Mucosa of descending colon (tissue), 3 donors: ENCODE data around the gene ZNF276. TPM values are rescaled to one million over a fixed set of nuclear protein-coding genes. Genes with fewer than 3 reads are reported as not detected.

Experiments used
- ATAC-seq: fragments of 200-7000 bp; cut with Tn5 transposase; one replicate; pipeline ENCODE4 v1.9.1; 2020; ENCODE audit warnings: mild to moderate bottlenecking, moderate library complexity
- DNase-seq, 3 donors: peaks; one replicate each; pipeline ENCODE4 v3.0.0-alpha.2; 2020
- H3K36me3 ChIP-seq: fragments of 200-600 bp; one replicate; pipeline ENCODE4 v1.8.0; 2021; ENCODE audit warnings: low read depth, mild to moderate bottlenecking
- H3K4me1 ChIP-seq: fragments of 200-600 bp; one replicate; pipeline ENCODE4 v1.8.0; 2021; ENCODE audit warnings: low read depth, mild to moderate bottlenecking
- H3K4me3 ChIP-seq: fragments of 200-600 bp; one replicate; pipeline ENCODE4 v1.8.0; 2021; ENCODE audit warnings: mild to moderate bottlenecking
- H3K9me3 ChIP-seq: fragments of 200-600 bp; one replicate; pipeline ENCODE4 v1.8.0; 2021; ENCODE audit warnings: mild to moderate bottlenecking
- intact Hi-C, 2 donors: fragments of 100-400 bp; cut with DNase I in 1 of 2; cut with micrococcal nuclease in 1 of 2; formaldehyde crosslinking; loops; one replicate each; pipeline versions ENCODE4 v1.11.0 to v1.11.1; 2022; cut with DNase I, micrococcal nuclease
- total RNA-seq, 3 donors: library from RNA; stranded (reverse); fragmentation: NEBNext Ultra II Directional in 2 of 3; extraction: Animal tissue kit (Norgen Biotek cat#: 25700) in 2 of 3; gene quantifications; one replicate each; pipeline versions ENCODE4 v1.2.1 to v1.2.4, GENCODE V29; 2021 to 2023
- TF ChIP-seq, protein P1 (sequence below): fragments of 200-600 bp; IDR thresholded peaks from one replicate; pipeline ENCODE4 v1.8.0; 2022; ENCODE audit warnings: antibody characterized with exemption, mild to moderate bottlenecking
- donor health status: DM: no; HTN: no; CAD: no; lungs with moderate emphysema.
- donor health status: DM: no; HTN: no; CAD: no.
- donor health status: DM: no; HTN: yes; CAD: no.

The ZNF276 gene
- total RNA-seq, 3 donors from 2014 or later: 30.5 to 50.4 (median 31.6) TPM

DNA sequence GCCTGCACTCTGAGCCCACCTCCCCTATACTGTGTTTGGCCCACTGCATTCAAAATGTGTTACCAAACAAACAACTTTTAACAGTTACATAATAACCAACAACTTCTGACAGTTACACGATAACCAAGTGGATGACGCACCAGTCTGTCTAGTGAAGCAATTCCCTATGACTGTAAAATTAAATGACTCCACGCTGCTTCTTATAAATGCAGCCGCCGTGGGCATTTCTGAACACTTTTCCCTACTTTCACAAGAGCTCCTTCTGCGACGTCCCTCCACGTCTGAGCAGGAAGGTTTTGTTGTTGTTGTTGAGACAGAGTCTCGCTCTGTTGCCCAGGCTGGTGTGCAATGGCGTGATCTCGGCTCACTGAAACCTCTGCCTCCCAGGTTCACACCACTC is 27.6 kb downstream of the ZNF276 start:
- intact Hi-C loops: no loop called here
- TF ChIP-seq, protein P1, sequence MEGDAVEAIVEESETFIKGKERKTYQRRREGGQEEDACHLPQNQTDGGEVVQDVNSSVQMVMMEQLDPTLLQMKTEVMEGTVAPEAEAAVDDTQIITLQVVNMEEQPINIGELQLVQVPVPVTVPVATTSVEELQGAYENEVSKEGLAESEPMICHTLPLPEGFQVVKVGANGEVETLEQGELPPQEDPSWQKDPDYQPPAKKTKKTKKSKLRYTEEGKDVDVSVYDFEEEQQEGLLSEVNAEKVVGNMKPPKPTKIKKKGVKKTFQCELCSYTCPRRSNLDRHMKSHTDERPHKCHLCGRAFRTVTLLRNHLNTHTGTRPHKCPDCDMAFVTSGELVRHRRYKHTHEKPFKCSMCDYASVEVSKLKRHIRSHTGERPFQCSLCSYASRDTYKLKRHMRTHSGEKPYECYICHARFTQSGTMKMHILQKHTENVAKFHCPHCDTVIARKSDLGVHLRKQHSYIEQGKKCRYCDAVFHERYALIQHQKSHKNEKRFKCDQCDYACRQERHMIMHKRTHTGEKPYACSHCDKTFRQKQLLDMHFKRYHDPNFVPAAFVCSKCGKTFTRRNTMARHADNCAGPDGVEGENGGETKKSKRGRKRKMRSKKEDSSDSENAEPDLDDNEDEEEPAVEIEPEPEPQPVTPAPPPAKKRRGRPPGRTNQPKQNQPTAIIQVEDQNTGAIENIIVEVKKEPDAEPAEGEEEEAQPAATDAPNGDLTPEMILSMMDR: no peak
- H3K4me3 ChIP-seq: no peak overlapping the region
- ATAC-seq (no peak), DNase-seq (no peak)
- H3K4me1 ChIP-seq: no peaks in the 10 kb centered on the region
- H3K36me3 ChIP-seq: no peaks in the 10 kb centered on the region
- H3K9me3 ChIP-seq: no peaks in the 10 kb centered on the region

DNA sequence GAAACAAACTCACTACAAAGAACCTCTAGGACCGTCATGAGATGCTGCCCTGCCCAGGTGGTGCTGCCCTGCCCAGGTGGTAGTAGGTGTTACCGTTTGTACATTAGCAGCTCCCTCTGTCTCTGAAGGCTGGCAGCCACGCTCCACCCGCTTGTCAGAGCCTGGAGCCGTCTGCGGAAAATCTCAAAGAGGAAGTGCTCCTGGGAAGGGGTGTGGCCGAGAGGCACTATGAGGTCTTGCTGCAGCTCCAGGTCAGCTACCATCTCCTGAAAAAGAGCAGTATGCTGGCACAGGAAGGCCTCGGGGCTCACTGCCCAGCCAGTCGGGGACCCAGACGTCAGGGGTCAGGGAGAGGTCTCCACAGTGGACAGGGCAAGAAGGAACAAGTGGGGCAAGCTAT is 28.3 kb downstream of the ZNF276 start:
- H3K36me3 ChIP-seq: no peaks in the 10 kb centered on the region
- intact Hi-C loops: loop anchor here (5.0 to 10.0 kb wide), 2 partner anchors 105 to 113 kb away; no protein-coding TSS in a partner anchor
- H3K4me1 ChIP-seq: no peaks in the 10 kb centered on the region
- H3K9me3 ChIP-seq: no peaks in the 10 kb centered on the region
- TF ChIP-seq, protein P1: no peak
- ATAC-seq (peak; percentile 97), DNase-seq (peak; percentile 72 to 78 (median 73))
- H3K4me3 ChIP-seq: no peak overlapping the region

GRCh38 chr16:89759746-89760340 is 38.5 kb downstream of the ZNF276 start:
- no peak for ATAC-seq

DNA sequence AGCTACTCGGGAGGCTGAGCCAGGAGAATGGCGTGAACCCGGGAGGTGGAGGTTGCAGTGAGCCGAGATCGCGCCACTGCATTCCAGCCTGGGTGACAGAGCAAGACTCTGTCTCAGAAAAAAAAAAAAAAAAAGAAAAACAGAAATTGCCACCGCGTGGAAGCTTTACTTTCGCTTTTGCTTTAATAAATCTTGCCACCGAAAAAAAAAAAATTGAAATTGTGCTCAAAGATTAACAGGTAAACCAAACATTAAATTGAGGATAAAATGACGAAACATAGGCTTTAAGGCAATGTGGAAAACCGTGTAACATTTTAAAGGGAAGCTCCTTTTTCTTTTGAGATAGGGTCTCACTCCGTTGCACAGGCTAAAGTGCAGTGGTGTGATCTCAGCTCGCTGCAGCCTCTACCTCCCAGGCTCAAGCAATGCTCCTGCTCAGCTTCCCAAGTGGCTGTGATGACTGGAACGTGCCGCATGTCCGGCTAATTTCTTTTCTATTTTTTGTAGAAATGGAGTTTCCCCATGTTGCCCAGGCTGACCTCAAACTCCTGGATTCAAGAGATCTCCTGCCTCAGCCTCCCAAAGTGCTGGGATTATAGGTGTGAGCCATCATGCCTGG is 40.1 kb downstream of the ZNF276 start:
- DNase-seq (no peak), ATAC-seq (no peak)
- TF ChIP-seq, protein P1: no peak
- intact Hi-C loops: loop anchor here in 1 of 2 donors (5.0 kb wide), 1 partner anchor 39 kb away; the partner anchor contains the start of genes VPS9D1 and ZNF276
- no peaks in the 10 kb centered on the region for H3K9me3 ChIP-seq
- no peak overlapping the region for H3K4me3 ChIP-seq
- H3K4me1 ChIP-seq: no peaks in the 10 kb centered on the region
- H3K36me3 ChIP-seq: no peaks in the 10 kb centered on the region

More at GRCh38 chr16:89759746-89760340, 38.5 kb downstream of the ZNF276 start:
- TF ChIP-seq, protein P1: no peak
- intact Hi-C loops: loop anchor here (5.0 to 10.0 kb wide), 2 partner anchors 38 to 95 kb away; partner anchors contain the start of genes VPS9D1 (in 1 of the 2) and ZNF276 (in 1 of the 2)
- no peak for DNase-seq
- H3K36me3 ChIP-seq: no peaks in the 10 kb centered on the region
- H3K4me3 ChIP-seq: no peak overlapping the region
- no peaks in the 10 kb centered on the region for H3K4me1 ChIP-seq
- no peaks in the 10 kb centered on the region for H3K9me3 ChIP-seq

GRCh38 chr16:89764711-89765201 is 43.4 kb downstream of the ZNF276 start:
- Histone ChIP-seq H3K4me3 (no peak overlapping the region), H3K9me3 (no peaks in the 10 kb centered on the region), H3K36me3 (no peaks in the 10 kb centered on the region), H3K4me1 (no peaks in the 10 kb centered on the region)
- intact Hi-C loops: loop anchor here in 1 of 2 donors (5.0 kb wide), 1 partner anchor 42 kb away; the partner anchor contains the start of genes VPS9D1 and ZNF276
- DNase-seq (peak; percentile 60 to 84 (median 67)), ATAC-seq (peak; percentile 95)
- TF ChIP-seq, protein P1: no peak
